HEK293T (cell line): ENCODE measurements around the gene TMC4.
"Not testable (repeated sequence)": the region's sequence is repeated elsewhere in the genome, so short reads cannot be mapped to it uniquely, and the experiment has no call there.

Experiments used
- ARNT ChIP-seq: fragments of 450-650 bp; IDR thresholded peaks from 2 replicates; pipeline ENCODE4 v1.6.1; 2017; ENCODE audit warnings: mild to moderate bottlenecking
- BHLHE40 ChIP-seq: fragments of 450-650 bp; IDR thresholded peaks from 2 replicates; pipeline ENCODE4 v1.6.1; 2016; ENCODE audit warnings: mild to moderate bottlenecking, moderate library complexity, borderline replicate concordance
- ELF4 ChIP-seq: fragments of 450-650 bp; IDR thresholded peaks from 2 replicates; pipeline ENCODE4 v1.6.1; 2017; ENCODE audit warnings: antibody characterized with exemption
- FOXA1 ChIP-seq: fragments of 450-650 bp; IDR thresholded peaks from 2 replicates; pipeline ENCODE4 v1.6.1; 2016; ENCODE audit warnings: mild to moderate bottlenecking
- FOXK2 ChIP-seq: fragments of 450-650 bp; IDR thresholded peaks from 2 replicates; pipeline ENCODE4 v1.6.1; 2016; ENCODE audit warnings: mild to moderate bottlenecking
- HDGF ChIP-seq: fragments of 450-650 bp; IDR thresholded peaks from 2 replicates; pipeline ENCODE4 v1.6.1; 2017; ENCODE audit warnings: antibody characterized with exemption, borderline replicate concordance
- L3MBTL2 ChIP-seq: fragments of 450-650 bp; conservative IDR thresholded peaks from 2 replicates; pipeline ENCODE4 v1.6.1; 2016; ENCODE audit warnings: mild to moderate bottlenecking
- LEF1 ChIP-seq: fragments of 450-650 bp; IDR thresholded peaks from 2 replicates; pipeline ENCODE4 v1.6.1; 2017; ENCODE audit warnings: mild to moderate bottlenecking, borderline replicate concordance
- NFRKB ChIP-seq: fragments of 450-650 bp; IDR thresholded peaks from 2 replicates; pipeline ENCODE4 v1.6.1; 2016; ENCODE audit warnings: mild to moderate bottlenecking, moderate library complexity
- SP1 ChIP-seq: fragments of 450-650 bp; IDR thresholded peaks from 2 replicates; pipeline ENCODE4 v1.6.1; 2017
- SUZ12 ChIP-seq: fragments of 450-650 bp; IDR thresholded peaks from 2 replicates; pipeline ENCODE4 v1.6.1; 2016; ENCODE audit warnings: mild to moderate bottlenecking
- TARDBP ChIP-seq: fragments of 450-650 bp; IDR thresholded peaks from 2 replicates; pipeline ENCODE4 v1.6.1; 2016

- TF ChIP-seq FOXA1, HDGF, FOXK2, SP1, BHLHE40, SUZ12, TARDBP, ARNT, LEF1, ELF4, L3MBTL2, NFRKB: not testable (repeated sequence)
These were observed 1.1 kb downstream of the TMC4 start for GRCh38 chr19:54171736-54172431.
